IMR-90 (cell line): ENCODE results near the gene AUTS2. TPM values are rescaled to one million over a fixed set of nuclear protein-coding genes. Genes with fewer than 3 reads are reported as not detected.

Experiments used
- ATAC-seq: fragments of 200-7000 bp; cut with Tn5 transposase; 2 replicates; pipeline ENCODE4 v1.9.1; 2020; ENCODE audit warnings: low read depth, mild to moderate bottlenecking, moderate library complexity
- BruUV-seq: library from RNA; stranded (reverse); fragments of 400-500 nt; replicated peaks from 2 replicates; lab custom pipeline; 2021; lab: Mats Ljungman, UMichigan
- CTCF ChIA-PET: fragments of 300-600 bp; formaldehyde crosslinking; extraction: SDS; loops from one replicate; lab custom pipeline; 2021; ENCODE audit warnings: antibody characterized with exemption; lab: Yijun Ruan, JAX
- POLR2A ChIA-PET: fragments of 300-600 bp; sonication (Branson Sonifier 250); formaldehyde crosslinking; loops from one replicate; lab custom pipeline; 2022; ENCODE audit warnings: antibody characterized with exemption; ENCODE audit not compliant: unreplicated experiment; lab: Charles Lee
- DNase-seq: peaks from one replicate; pipeline ENCODE4 v3.0.0; 2013
- H2AFZ ChIP-seq: replicated peaks from 2 replicates; pipeline ENCODE3; 2013; ENCODE audit warnings: low read length, mild to moderate bottlenecking; ENCODE audit not compliant: poor library complexity
- H2AK5ac ChIP-seq: 2 replicates; pipeline ENCODE4 v1.6.1; 2013; ENCODE audit warnings: low read depth, low read length, inconsistent platforms
- H2AK9ac ChIP-seq: replicated peaks from 2 replicates; pipeline ENCODE3; 2013; ENCODE audit warnings: mild to moderate bottlenecking, low read depth, low read length, moderate library complexity; ENCODE audit not compliant: poor library complexity
- H2BK120ac ChIP-seq: 2 replicates; pipeline ENCODE4 v1.6.1; 2013; ENCODE audit warnings: low read depth, low read length, inconsistent platforms
- H2BK15ac ChIP-seq: 3 replicates; pipeline ENCODE4 v1.6.1; 2013; ENCODE audit warnings: low read depth, low read length, inconsistent platforms
- H2BK20ac ChIP-seq: 2 replicates; pipeline ENCODE4 v1.6.1; 2013; ENCODE audit warnings: low read depth, mild to moderate bottlenecking, inconsistent platforms, low read length, moderate library complexity
- H2BK5ac ChIP-seq: 2 replicates; pipeline ENCODE4 v1.6.1; 2013; ENCODE audit warnings: mild to moderate bottlenecking, low read depth, low read length, inconsistent platforms; ENCODE audit not compliant: poor library complexity, severe bottlenecking
- H3K14ac ChIP-seq: replicated peaks from 2 replicates; pipeline ENCODE4 v1.6.1; 2013; ENCODE audit warnings: low read depth, low read length, inconsistent platforms
- H3K18ac ChIP-seq: 2 replicates; pipeline ENCODE4 v1.6.1; 2013; ENCODE audit warnings: low read depth, low read length, control low read depth
- H3K23ac ChIP-seq: 2 replicates; pipeline ENCODE4 v1.6.1; 2013; ENCODE audit warnings: low read depth, low read length, inconsistent platforms
- H3K27ac ChIP-seq: 2 replicates; pipeline ENCODE4 v1.5.1; 2013; ENCODE audit warnings: mild to moderate bottlenecking, control low read depth, low read length; ENCODE audit not compliant: insufficient read depth
- H3K27me3 ChIP-seq: 2 replicates; pipeline ENCODE4 v1.6.1; 2013; ENCODE audit warnings: low read length; ENCODE audit not compliant: control insufficient read depth, insufficient read depth
- H3K36me3 ChIP-seq: 2 replicates; pipeline ENCODE4 v1.6.1; 2013; ENCODE audit warnings: low read length, mixed read lengths; ENCODE audit not compliant: control insufficient read depth, insufficient read depth
- H3K4ac ChIP-seq: 2 replicates; pipeline ENCODE4 v1.6.1; 2013; ENCODE audit warnings: low read depth, low read length, inconsistent platforms
- H3K4me1 ChIP-seq: 2 replicates; pipeline ENCODE4 v1.6.1; 2013; ENCODE audit warnings: low read length, mixed read lengths; ENCODE audit not compliant: control insufficient read depth, insufficient read depth
- H3K4me2 ChIP-seq: 2 replicates; pipeline ENCODE4 v1.6.1; 2013; ENCODE audit warnings: low read depth, mild to moderate bottlenecking, control low read depth, low read length, moderate library complexity
- H3K4me3 ChIP-seq: 2 replicates; pipeline ENCODE4 v1.5.1; 2013; ENCODE audit warnings: low read depth, mild to moderate bottlenecking, control low read depth, low read length, moderate library complexity; ENCODE audit not compliant: insufficient read depth
- H3K56ac ChIP-seq: 2 replicates; pipeline ENCODE4 v1.6.1; 2013; ENCODE audit warnings: low read length, inconsistent platforms; ENCODE audit not compliant: insufficient read depth; ENCODE audit errors: extremely low read depth
- H3K79me1 ChIP-seq, 2 experiments: 2 replicates each; pipeline ENCODE4 v1.6.1; 2013; ENCODE audit warnings: low read length in 2 of 2, inconsistent platforms in 1 of 2, low read depth in 1 of 2
- H3K9ac ChIP-seq: 2 replicates; pipeline ENCODE4 v1.6.1; 2013; ENCODE audit warnings: low read depth, low read length, control low read depth
- H3K9me1 ChIP-seq: 2 replicates; pipeline ENCODE4 v1.6.1; 2013; ENCODE audit warnings: low read length, inconsistent platforms; ENCODE audit not compliant: insufficient read depth
- H3K9me3 ChIP-seq: 2 replicates; pipeline ENCODE4 v1.6.1; 2013; ENCODE audit warnings: low read length; ENCODE audit not compliant: control insufficient read depth, insufficient read depth
- H4K20me1 ChIP-seq: 2 replicates; pipeline ENCODE4 v1.6.1; 2013; ENCODE audit warnings: low read length, inconsistent platforms; ENCODE audit not compliant: insufficient read depth
- H4K5ac ChIP-seq: 2 replicates; pipeline ENCODE4 v1.6.1; 2013; ENCODE audit warnings: mild to moderate bottlenecking, low read depth, low read length, control low read depth
- H4K8ac ChIP-seq, 2 experiments: 2 replicates each; pipeline ENCODE4 v1.6.1; 2013; ENCODE audit warnings: low read depth in 2 of 2, low read length in 2 of 2, control low read depth in 1 of 2, inconsistent platforms in 1 of 2
- H4K91ac ChIP-seq: 2 replicates; pipeline ENCODE4 v1.6.1; 2013; ENCODE audit warnings: low read depth, low read length, inconsistent platforms; ENCODE audit not compliant: insufficient read depth
- BHLHE40 ChIP-seq: fragments of 150-350 bp; IDR thresholded peaks from 2 replicates; pipeline ENCODE4 v1.6.1; 2016; ENCODE audit warnings: mild to moderate bottlenecking, low read depth, low read length
- CEBPB ChIP-seq: IDR thresholded peaks from 2 replicates; pipeline ENCODE4 v1.6.1; 2012; ENCODE audit warnings: low read depth, low read length, improper control_type of control experiment
- CHD1 ChIP-seq: IDR thresholded peaks from 2 replicates; pipeline ENCODE4 v1.6.1; 2012; ENCODE audit warnings: low read depth, low read length, improper control_type of control experiment
- CTCF ChIP-seq: conservative IDR thresholded peaks from 2 replicates; pipeline ENCODE4 v1.5.1; 2012; ENCODE audit warnings: mild to moderate bottlenecking, low read depth, low read length, improper control_type of control experiment
- ELK1 ChIP-seq: fragments of 150-350 bp; IDR thresholded peaks from 2 replicates; pipeline ENCODE4 v1.6.1; 2016; ENCODE audit warnings: low read depth, mild to moderate bottlenecking, low read length, moderate library complexity, borderline replicate concordance
- FOS ChIP-seq: fragments of 150-350 bp; IDR thresholded peaks from 2 replicates; pipeline ENCODE4 v1.6.1; 2016; ENCODE audit warnings: low read depth, low read length
- MAFK ChIP-seq: IDR thresholded peaks from 2 replicates; pipeline ENCODE4 v1.6.1; 2012; ENCODE audit warnings: low read depth, low read length, improper control_type of control experiment
- MAZ ChIP-seq: IDR thresholded peaks from 2 replicates; pipeline ENCODE4 v1.6.1; 2012; ENCODE audit warnings: low read depth, mild to moderate bottlenecking, low read length, improper control_type of control experiment, moderate library complexity, borderline replicate concordance
- MXI1 ChIP-seq: IDR thresholded peaks from 2 replicates; pipeline ENCODE4 v1.6.1; 2012; ENCODE audit warnings: low read depth, mild to moderate bottlenecking, low read length, moderate library complexity, borderline replicate concordance
- NFE2L2 ChIP-seq: fragments of 150-350 bp; IDR thresholded peaks from 2 replicates; pipeline ENCODE4 v1.6.1; 2016; ENCODE audit warnings: low read depth, mild to moderate bottlenecking, low read length
- POLR2A ChIP-seq: IDR thresholded peaks from 2 replicates; pipeline ENCODE4 v1.6.1; 2012; ENCODE audit warnings: mild to moderate bottlenecking, low read depth, low read length
- RAD21 ChIP-seq: IDR thresholded peaks from 2 replicates; pipeline ENCODE4 v1.6.1; 2012; ENCODE audit warnings: low read length, improper control_type of control experiment
- RCOR1 ChIP-seq: IDR thresholded peaks from 2 replicates; pipeline ENCODE4 v1.6.1; 2012; ENCODE audit warnings: mild to moderate bottlenecking, low read length, improper control_type of control experiment; ENCODE audit not compliant: insufficient replicate concordance
- RFX5 ChIP-seq: IDR thresholded peaks from 2 replicates; pipeline ENCODE4 v1.8.0; 2012; ENCODE audit warnings: low read depth, mild to moderate bottlenecking, low read length, moderate library complexity
- SMC3 ChIP-seq: fragments of 150-350 bp; IDR thresholded peaks from 2 replicates; pipeline ENCODE4 v1.6.1; 2016; ENCODE audit warnings: low read depth, mild to moderate bottlenecking, antibody characterized with exemption, low read length, moderate library complexity
- USF2 ChIP-seq: fragments of 150-350 bp; IDR thresholded peaks from 2 replicates; pipeline ENCODE4 v1.6.1; 2017; ENCODE audit warnings: mild to moderate bottlenecking, antibody characterized with exemption, low read length, low read depth
- WGBS, 2 experiments: methylation state at CpG; one replicate each; pipeline versions ENCODE4 v1.1.5 to v1.1.7; 2013; ENCODE audit warnings: missing lambda C conversion rate in 2 of 2; ENCODE audit not compliant: insufficient read length in 1 of 2; ENCODE audit errors: extremely low coverage in 2 of 2; 5-methylcytosine and 5-hydroxymethylcytosine counted together
- dilution Hi-C: fragments of 300-500 bp; cut with HindIII; formaldehyde crosslinking; loops from one replicate; pipeline ENCODE4 v1.14.3; 2018; ENCODE audit warnings: low sequenced_read_pairs; ENCODE audit not compliant: unreplicated experiment
- in situ Hi-C: fragments of 300-500 bp; cut with MboI; formaldehyde crosslinking; loops from 3 replicates; pipeline ENCODE4 v1.14.3; 2019; ENCODE audit warnings: low sequenced_read_pairs, inconsistent platforms, mixed read lengths
- intact Hi-C: fragments of 100-400 bp; cut with micrococcal nuclease; formaldehyde crosslinking; loops from 2 replicates; pipeline ENCODE4 v1.10.0; 2022
- polyA plus RNA-seq, 3 experiments: library from polyadenylated mRNA; depleted of rRNA; stranded (reverse); fragments of >200 nt; gene quantifications; 2 replicates each; pipeline ENCODE4 v1.2.3, GENCODE V29; 2012; ENCODE audit warnings: low replicate concordance in 1 of 3
- total RNA-seq: library from RNA; depleted of rRNA; stranded (reverse); fragments of >200 nt; gene quantifications from 2 replicates; pipeline ENCODE4 v1.2.3, GENCODE V29; 2012

The AUTS2 gene
- total and polyA plus RNA-seq, 2 of the 4 experiments (the other 2 are of a cell fraction) = 0.90 to 3.0 TPM

GRCh38 chr7:70779321-70779720, 1181.0 kb downstream of the AUTS2 start:
- H4K8ac ChIP-seq = no peak overlapping the region

More at GRCh38 chr7:70779321-70779720, 1181.0 kb downstream of the AUTS2 start:
- no peak overlapping the region for H4K5ac ChIP-seq
- in situ Hi-C loops = no loop called here
- DNase-seq (no peak), ATAC-seq (no peak)
- H2BK15ac ChIP-seq = no peak overlapping the region
- ChIA-PET CTCF (interaction anchor here (0.7 kb wide), 1 partner anchor 9 kb away, joined by 4 read pairs; no protein-coding TSS in a partner anchor), POLR2A (no interaction called here)
- H3K9ac ChIP-seq = no peak overlapping the region
- dilution Hi-C loops = no loop called here
- no peaks in the 10 kb centered on the region for H4K20me1 ChIP-seq
- no peak overlapping the region for H3K56ac ChIP-seq
- no TSS peak for BruUV-seq
- no peaks in the 10 kb centered on the region for H3K79me1 ChIP-seq
- H2BK120ac ChIP-seq = no peak overlapping the region
- H3K4ac ChIP-seq = no peak overlapping the region
- H3K4me3 ChIP-seq = no peak overlapping the region
- H2AK9ac ChIP-seq = no peak overlapping the region
- no peak overlapping the region for H3K23ac ChIP-seq
- no peaks in the 10 kb centered on the region for H3K9me3 ChIP-seq
- WGBS, 2 experiments = 100% methylated on average over 1 of the region's 7 CpGs; no CpG with 5 or more reads in 1 of the 2 experiments
- no peaks in the 10 kb centered on the region for H3K27me3 ChIP-seq
- no peak overlapping the region for H4K91ac ChIP-seq
- H3K4me1 ChIP-seq = no peaks in the 10 kb centered on the region
- intact Hi-C loops = no loop called here
- TF ChIP-seq RAD21 (no peak), NFE2L2 (no peak), SMC3 (no peak), MXI1 (no peak), ELK1 (no peak), BHLHE40 (no peak), MAFK (no peak), CEBPB (no peak), CHD1 (no peak), MAZ (no peak), RCOR1 (no peak), FOS (no peak), RFX5 (no peak), CTCF (no peak), POLR2A (no peak), USF2 (no peak)
- no peak overlapping the region for H3K14ac ChIP-seq
- no peak overlapping the region for H3K4me2 ChIP-seq
- no peak overlapping the region for H2AFZ ChIP-seq
- no peaks in the 10 kb centered on the region for H3K9me1 ChIP-seq
- no peak overlapping the region for H3K18ac ChIP-seq
- no peak overlapping the region for H2BK20ac ChIP-seq
- no peak overlapping the region for H2BK5ac ChIP-seq
- H3K36me3 ChIP-seq = peaks cover 11% of the 10 kb centered on the region
- no peak overlapping the region for H3K27ac ChIP-seq
- H2AK5ac ChIP-seq = no peak overlapping the region
